GM12878 (cell line): Measurements from ENCODE around the gene ADAMTS3. TPM values are rescaled to one million over a fixed set of nuclear protein-coding genes. Genes with fewer than 3 reads are reported as not detected.

ENCODE experiments used
- ATAC-seq: fragments of 200-7000 bp; cut with Tn5 transposase; 3 replicates; pipeline ENCODE4 v1.9.1; 2020; ENCODE audit warnings: mild to moderate bottlenecking, moderate library complexity
- BruUV-seq: library from RNA; stranded (reverse); fragments of 400-500 nt; replicated peaks from 2 replicates; lab custom pipeline; 2021; lab: Mats Ljungman, UMichigan
- CTCF ChIA-PET: fragments of 300-600 bp; sonication (Branson Sonifier 250); formaldehyde crosslinking; extraction: SDS; loops from one replicate; lab custom pipeline; 2021; ENCODE audit warnings: inconsistent platforms; lab: Yijun Ruan, JAX
- POLR2A ChIA-PET: fragments of 350-600 bp; formaldehyde crosslinking; extraction: SDS; loops from one replicate; lab custom pipeline; 2021; ENCODE audit warnings: inconsistent platforms; lab: Charles Lee
- RAD21 ChIA-PET: fragments of 300-600 bp; sonication (Branson Sonifier 250); formaldehyde crosslinking; loops from one replicate; lab custom pipeline; 2023; ENCODE audit warnings: antibody characterized with exemption; ENCODE audit not compliant: unreplicated experiment; lab: Charles Lee
- SMC1A ChIA-PET: fragments of 300-600 bp; sonication (Branson Sonifier 250); formaldehyde crosslinking; loops from one replicate; lab custom pipeline; 2023; ENCODE audit not compliant: unreplicated experiment, uncharacterized antibody; lab: Charles Lee
- DNase-seq: peaks from one replicate; pipeline ENCODE4 v3.0.0-alpha.2; 2011; ENCODE audit warnings: low read depth, low spot score
- FAIRE-seq: peaks from 3 replicates; lab custom pipeline; 2011; peaks lifted over from hg19 to GRCh38; lab: Jason Lieb, UNC
- H2AFZ ChIP-seq: 2 replicates; pipeline ENCODE4 v1.6.0; 2011; ENCODE audit warnings: low read depth, low read length, control low read depth; ENCODE audit not compliant: control insufficient read depth
- H3K27ac ChIP-seq: 2 replicates; pipeline ENCODE4 v1.5.1; 2011; ENCODE audit warnings: control low read depth; ENCODE audit not compliant: control insufficient read depth, insufficient read depth
- H3K27me3 ChIP-seq, 2 experiments: replicated peaks in 1 of 2; 2 replicates each; pipeline versions ENCODE4 v1.6.0 to v1.6.1; 2011; ENCODE audit warnings: low read length in 1 of 2; ENCODE audit not compliant: control insufficient read depth in 2 of 2, insufficient read depth in 2 of 2
- H3K36me3 ChIP-seq, 2 experiments: 2 replicates each; pipeline ENCODE4 v1.5.1; 2011; ENCODE audit warnings: low read length in 1 of 2; ENCODE audit not compliant: control insufficient read depth in 2 of 2, insufficient read depth in 2 of 2
- H3K4me1 ChIP-seq: 2 replicates; pipeline ENCODE4 v1.6.1; 2011; ENCODE audit warnings: mild to moderate bottlenecking, low read length, moderate library complexity, mixed read lengths; ENCODE audit not compliant: control insufficient read depth, insufficient read depth
- H3K4me2 ChIP-seq: 2 replicates; pipeline ENCODE4 v1.6.0; 2011; ENCODE audit warnings: control low read depth; ENCODE audit not compliant: control insufficient read depth, insufficient read depth
- H3K4me3 ChIP-seq: fragments of 200-600 bp; sonication (generic); 2 replicates; pipeline ENCODE4 v1.5.1; 2016
- H3K79me2 ChIP-seq: 2 replicates; pipeline ENCODE4 v1.6.0; 2011; ENCODE audit warnings: low read length; ENCODE audit not compliant: control insufficient read depth, insufficient read depth
- H3K9ac ChIP-seq: 2 replicates; pipeline ENCODE4 v1.8.0; 2011; ENCODE audit warnings: low read length, control low read depth, mixed read lengths; ENCODE audit not compliant: control insufficient read depth, insufficient read depth
- H3K9me3 ChIP-seq: replicated peaks from 3 replicates; pipeline ENCODE4 v1.5.1; 2011; ENCODE audit warnings: mild to moderate bottlenecking, low read length; ENCODE audit not compliant: control insufficient read depth, insufficient read depth
- H4K20me1 ChIP-seq: 2 replicates; pipeline ENCODE4 v1.6.0; 2011; ENCODE audit not compliant: control insufficient read depth, insufficient read depth
- DPF2 ChIP-seq: fragments of 450-650 bp; IDR thresholded peaks from 2 replicates; pipeline ENCODE4 v1.6.1; 2017; ENCODE audit warnings: mild to moderate bottlenecking
- MTA3 ChIP-seq: IDR thresholded peaks from 2 replicates; pipeline ENCODE4 v1.6.1; 2012; ENCODE audit warnings: low read length, inconsistent platforms, borderline replicate concordance
- RCOR1 ChIP-seq: conservative IDR thresholded peaks from 2 replicates; pipeline ENCODE4 v1.6.1; 2012; ENCODE audit warnings: low read depth, low read length, improper control_type of control experiment
- SIX5 ChIP-seq: IDR thresholded peaks from 2 replicates; pipeline ENCODE4 v1.6.1; 2011; ENCODE audit warnings: mild to moderate bottlenecking, low read depth, low read length, moderate library complexity; ENCODE audit not compliant: severe bottlenecking
- TCF3 ChIP-seq: IDR thresholded peaks from 2 replicates; pipeline ENCODE4 v1.6.1; 2012; ENCODE audit warnings: low read depth, mild to moderate bottlenecking, low read length, borderline replicate concordance; ENCODE audit not compliant: insufficient read depth
- in situ Hi-C: fragments of 300-500 bp; cut with MboI; formaldehyde crosslinking; loops from 9 replicates; pipeline ENCODE4 v1.14.3; 2018; ENCODE audit warnings: mixed read lengths
- intact Hi-C: fragments of 100-400 bp; cut with micrococcal nuclease; formaldehyde crosslinking; loops from one replicate; pipeline ENCODE4 v1.14.2; 2022; ENCODE audit not compliant: unreplicated experiment
- polyA plus RNA-seq, 11 experiments: library from polyadenylated mRNA; depleted of rRNA in 4 of 11; unstranded in 6 of 11; stranded (reverse) in 5 of 11; fragments of >200 nt; fragmentation: Nextera tagmentation in 4 of 11; fragmentation: Illumina TruSeq in 1 of 11; extraction: Ambion mirVana in 4 of 11; extraction: Trizol in 1 of 11; gene quantifications; 1 replicate in 1 of 11; 2 replicates in 10 of 11; pipeline versions ENCODE4 v1.2.1 to v1.2.3, GENCODE V29; 2011 to 2016; ENCODE audit warnings: inconsistent platforms in 2 of 11, missing spikeins in 2 of 11, low read depth in 1 of 11
- total RNA-seq, 4 experiments: library from RNA; depleted of rRNA in 3 of 4; stranded (reverse); fragments of >200 nt in 3 of 4; fragmentation: Illumina TruSeq in 1 of 4; extraction: Trizol in 1 of 4; gene quantifications; 2 replicates each; pipeline versions ENCODE4 v1.2.1 to v1.2.3, GENCODE V29; 2013 to 2021
- TF ChIP-seq, protein P1 (sequence below), 3 experiments: IDR thresholded peaks in 2 of 3; conservative IDR thresholded peaks in 1 of 3; 2 replicates each; pipeline ENCODE4 v1.5.1; 2011; ENCODE audit warnings: low read depth in 3 of 3, low read length in 3 of 3, mild to moderate bottlenecking in 3 of 3, control low read depth in 2 of 3, moderate library complexity in 2 of 3, inconsistent platforms in 1 of 3, mixed read lengths in 1 of 3; ENCODE audit not compliant: control insufficient read depth in 2 of 3, insufficient read depth in 1 of 3; ENCODE audit errors: extremely low read depth in 1 of 3
- TF ChIP-seq, protein P2 (sequence below): IDR thresholded peaks from 2 replicates; pipeline ENCODE4 v1.6.1; 2012; ENCODE audit warnings: low read depth, low read length, improper control_type of control experiment
- TF ChIP-seq, protein P3 (sequence below): IDR thresholded peaks from 2 replicates; pipeline ENCODE4 v1.6.1; 2012; ENCODE audit warnings: low read length, inconsistent platforms

The ADAMTS3 gene
- total and polyA plus RNA-seq, 10 of the 15 experiments (the other 5 are each of a cell fraction or from before 2014, with no cell fraction given): under 0.01 to 0.07 (median 0.02) TPM; not detected in 6

DNA sequence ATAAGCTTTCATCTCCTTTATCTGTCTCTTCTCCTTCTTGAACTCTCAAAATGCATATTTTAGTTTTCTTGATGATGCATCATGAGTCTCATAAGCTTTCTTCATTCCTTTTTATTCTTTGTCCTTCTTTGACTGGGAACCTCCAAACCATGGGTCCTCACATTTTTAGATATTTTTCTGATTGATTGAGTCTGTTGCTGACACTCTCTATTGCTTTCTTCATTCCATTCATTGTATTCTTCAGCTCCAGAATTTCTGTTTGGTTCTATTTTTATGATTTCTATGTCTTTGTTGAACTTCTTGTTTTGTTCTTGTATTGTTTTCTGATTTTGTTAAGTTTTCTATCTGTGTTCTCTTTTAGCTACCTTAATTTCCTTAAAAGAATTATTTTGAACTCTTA is 74.9 kb downstream of the ADAMTS3 start:
- in situ Hi-C loops (no loop called here), intact Hi-C loops (no loop called here)
- no TSS peak for BruUV-seq
- TF ChIP-seq, protein P1, sequence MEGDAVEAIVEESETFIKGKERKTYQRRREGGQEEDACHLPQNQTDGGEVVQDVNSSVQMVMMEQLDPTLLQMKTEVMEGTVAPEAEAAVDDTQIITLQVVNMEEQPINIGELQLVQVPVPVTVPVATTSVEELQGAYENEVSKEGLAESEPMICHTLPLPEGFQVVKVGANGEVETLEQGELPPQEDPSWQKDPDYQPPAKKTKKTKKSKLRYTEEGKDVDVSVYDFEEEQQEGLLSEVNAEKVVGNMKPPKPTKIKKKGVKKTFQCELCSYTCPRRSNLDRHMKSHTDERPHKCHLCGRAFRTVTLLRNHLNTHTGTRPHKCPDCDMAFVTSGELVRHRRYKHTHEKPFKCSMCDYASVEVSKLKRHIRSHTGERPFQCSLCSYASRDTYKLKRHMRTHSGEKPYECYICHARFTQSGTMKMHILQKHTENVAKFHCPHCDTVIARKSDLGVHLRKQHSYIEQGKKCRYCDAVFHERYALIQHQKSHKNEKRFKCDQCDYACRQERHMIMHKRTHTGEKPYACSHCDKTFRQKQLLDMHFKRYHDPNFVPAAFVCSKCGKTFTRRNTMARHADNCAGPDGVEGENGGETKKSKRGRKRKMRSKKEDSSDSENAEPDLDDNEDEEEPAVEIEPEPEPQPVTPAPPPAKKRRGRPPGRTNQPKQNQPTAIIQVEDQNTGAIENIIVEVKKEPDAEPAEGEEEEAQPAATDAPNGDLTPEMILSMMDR (IDR thresholded peaks at IDR 0.05 in 2 of 3, conservative IDR thresholded peaks at IDR 0.05 in 1 of 3; ENCODE audit: control insufficient read depth in 2 of 3, extremely low read depth in 1 of 3, insufficient read depth in 1 of 3, low read depth in 3 of 3, low read length in 3 of 3): no peak
- no peak for TF ChIP-seq DPF2
- no peak for TF ChIP-seq RCOR1
- TF ChIP-seq, protein P2, sequence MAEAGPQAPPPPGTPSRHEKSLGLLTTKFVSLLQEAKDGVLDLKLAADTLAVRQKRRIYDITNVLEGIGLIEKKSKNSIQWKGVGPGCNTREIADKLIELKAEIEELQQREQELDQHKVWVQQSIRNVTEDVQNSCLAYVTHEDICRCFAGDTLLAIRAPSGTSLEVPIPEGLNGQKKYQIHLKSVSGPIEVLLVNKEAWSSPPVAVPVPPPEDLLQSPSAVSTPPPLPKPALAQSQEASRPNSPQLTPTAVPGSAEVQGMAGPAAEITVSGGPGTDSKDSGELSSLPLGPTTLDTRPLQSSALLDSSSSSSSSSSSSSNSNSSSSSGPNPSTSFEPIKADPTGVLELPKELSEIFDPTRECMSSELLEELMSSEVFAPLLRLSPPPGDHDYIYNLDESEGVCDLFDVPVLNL: no peak
- TF ChIP-seq MTA3: no peak
- TF ChIP-seq, protein P3, sequence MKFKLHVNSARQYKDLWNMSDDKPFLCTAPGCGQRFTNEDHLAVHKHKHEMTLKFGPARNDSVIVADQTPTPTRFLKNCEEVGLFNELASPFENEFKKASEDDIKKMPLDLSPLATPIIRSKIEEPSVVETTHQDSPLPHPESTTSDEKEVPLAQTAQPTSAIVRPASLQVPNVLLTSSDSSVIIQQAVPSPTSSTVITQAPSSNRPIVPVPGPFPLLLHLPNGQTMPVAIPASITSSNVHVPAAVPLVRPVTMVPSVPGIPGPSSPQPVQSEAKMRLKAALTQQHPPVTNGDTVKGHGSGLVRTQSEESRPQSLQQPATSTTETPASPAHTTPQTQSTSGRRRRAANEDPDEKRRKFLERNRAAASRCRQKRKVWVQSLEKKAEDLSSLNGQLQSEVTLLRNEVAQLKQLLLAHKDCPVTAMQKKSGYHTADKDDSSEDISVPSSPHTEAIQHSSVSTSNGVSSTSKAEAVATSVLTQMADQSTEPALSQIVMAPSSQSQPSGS: no peak
- no peak for TF ChIP-seq TCF3
- no peak for TF ChIP-seq SIX5
- Histone ChIP-seq H4K20me1 (no peaks in the 10 kb centered on the region), H3K27me3 (no peaks in the 10 kb centered on the region), H3K27ac (no peak overlapping the region), H3K36me3 (no peaks in the 10 kb centered on the region), H3K79me2 (no peaks in the 10 kb centered on the region), H3K4me1 (no peaks in the 10 kb centered on the region), H3K9me3 (no peaks in the 10 kb centered on the region), H2AFZ (no peak overlapping the region), H3K9ac (no peak overlapping the region), H3K4me3 (no peak overlapping the region), H3K4me2 (no peak overlapping the region)
- RAD21 ChIA-PET: no interaction called here
- ATAC-seq: no peak
- SMC1A ChIA-PET: interaction anchor here (1.0 to 1.4 kb wide), 3 partner anchors 18 to 170 kb away, joined by 3 read pairs; no protein-coding TSS in a partner anchor
- POLR2A ChIA-PET: no interaction called here
- FAIRE-seq: no peak
- CTCF ChIA-PET: interaction anchor here (1.1 kb wide), 1 partner anchor 198 kb away, joined by 3 read pairs; no protein-coding TSS in a partner anchor
- DNase-seq: no peak
